GDM1 (cell line): ENCODE measurements around the gene MTOR.
A peak's percentile ranks its signal among the peaks of the same experiment; 100 is the strongest.
"Not testable (repeated sequence)": the region's sequence is repeated elsewhere in the genome, so short reads cannot be mapped to it uniquely, and the experiment has no call there.

Experiments
- DNase-seq: peaks from one replicate; lab custom pipeline; 2025; lab: John Stamatoyannopoulos, UW

The MTOR gene

DNA sequence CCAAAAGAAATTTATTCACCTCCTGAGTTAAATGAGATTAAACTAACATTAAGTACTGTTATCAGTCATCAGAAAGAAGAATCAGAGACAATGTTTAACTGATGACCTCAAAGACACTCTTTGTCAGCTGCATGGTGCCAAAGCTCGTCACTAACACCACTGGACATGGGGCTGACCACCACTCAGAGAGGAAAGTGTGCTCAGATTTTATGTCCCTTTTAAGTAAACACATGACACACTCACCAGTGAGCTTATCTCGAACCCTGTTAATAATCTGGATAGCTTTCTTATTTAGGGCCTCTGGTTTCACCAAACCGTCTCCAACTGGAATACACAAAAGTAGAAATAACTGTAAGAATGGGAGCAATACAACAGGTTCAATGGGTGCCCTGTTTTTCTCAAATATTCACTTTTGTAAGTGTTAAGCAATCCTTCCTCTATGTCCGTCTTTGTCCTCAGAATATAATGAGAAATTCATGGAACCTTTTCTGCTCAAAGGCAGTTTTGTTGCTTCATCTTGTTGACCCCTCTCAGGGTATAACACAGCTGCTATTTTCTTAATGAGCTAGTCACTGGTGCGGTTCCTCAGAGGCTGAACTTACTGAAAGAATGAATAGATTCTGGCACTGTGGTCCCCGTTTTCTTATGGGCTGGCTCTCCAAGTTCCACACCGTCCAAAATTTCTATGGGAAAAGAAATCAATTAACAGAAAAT, 153.1 kb downstream of the MTOR start:
- no peak for DNase-seq

DNA sequence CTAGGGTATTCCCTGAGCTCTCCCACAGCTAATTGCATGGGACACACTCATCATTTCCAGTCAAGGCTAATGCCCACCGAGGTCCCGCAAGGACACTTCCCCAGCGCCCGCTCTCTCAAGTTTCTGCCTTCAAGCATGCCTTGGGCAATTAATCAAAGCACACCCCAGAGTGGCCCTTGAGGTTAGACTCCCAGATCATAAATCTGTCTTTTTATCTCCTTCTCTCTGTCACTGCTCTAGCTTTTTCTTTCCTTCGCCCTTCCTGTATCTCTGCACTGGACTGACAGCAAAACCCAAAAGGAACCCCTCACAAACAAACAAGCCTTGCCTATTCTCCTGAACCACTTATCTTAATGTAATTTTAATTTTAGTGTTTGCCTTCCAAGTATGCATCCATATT, 154.8 kb downstream of the MTOR start:
- DNase-seq = no peak

GRCh38 chr1:11105586-11105985, 156.8 kb downstream of the MTOR start:
- no peak for DNase-seq

- no peak for DNase-seq
Measured at GRCh38 chr1:11101347-11101746, 161.0 kb downstream of the MTOR start.

GRCh38 chr1:11100806-11101205, 161.5 kb downstream of the MTOR start:
- not testable (repeated sequence) for DNase-seq

GRCh38 chr1:11100149-11100493, 162.2 kb downstream of the MTOR start:
- DNase-seq = no peak

GRCh38 chr1:11099310-11100148, 162.8 kb downstream of the MTOR start, which contains the start of gene EXOSC10:
EXOSC10 (minus strand) TSS chr1:11099869; CDS start chr1:11099831, 38 bp downstream.
- DNase-seq = peak; percentile 83

GRCh38 chr1:11098931-11099309, 163.4 kb downstream of the MTOR start:
- no peak for DNase-seq

DNA sequence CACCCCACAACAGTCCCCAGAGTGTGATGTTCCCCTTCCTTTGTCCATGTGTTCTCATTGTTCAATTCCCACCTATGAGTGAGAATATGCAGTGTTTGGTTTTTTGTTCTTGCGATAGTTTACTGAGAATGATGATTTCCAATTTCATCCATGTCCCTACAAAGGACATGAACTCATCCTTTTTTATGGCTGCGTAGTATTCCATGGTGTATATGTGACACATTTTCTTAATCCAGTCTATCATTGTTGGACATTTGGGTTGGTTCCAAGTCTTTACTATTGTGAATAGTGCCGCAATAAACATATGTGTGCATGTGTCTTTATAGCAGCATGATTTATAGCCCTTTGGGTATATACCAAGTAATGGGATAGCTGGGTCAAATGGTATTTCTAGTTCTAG, 178.6 kb downstream of the MTOR start:
- not testable (repeated sequence) for DNase-seq

- DNase-seq = no peak
Measured at GRCh38 chr1:11080931-11081330, 181.4 kb downstream of the MTOR start.

- no peak for DNase-seq
Measured at GRCh38 chr1:11078631-11079030, 183.7 kb downstream of the MTOR start.

GRCh38 chr1:11073398-11073797, 189.0 kb downstream of the MTOR start:
- not testable (repeated sequence) for DNase-seq

- DNase-seq = no peak
Measured at GRCh38 chr1:11072216-11072917, 190.0 kb downstream of the MTOR start.

- DNase-seq = no peak
Measured at GRCh38 chr1:11071463-11072215, 190.7 kb downstream of the MTOR start.

DNA sequence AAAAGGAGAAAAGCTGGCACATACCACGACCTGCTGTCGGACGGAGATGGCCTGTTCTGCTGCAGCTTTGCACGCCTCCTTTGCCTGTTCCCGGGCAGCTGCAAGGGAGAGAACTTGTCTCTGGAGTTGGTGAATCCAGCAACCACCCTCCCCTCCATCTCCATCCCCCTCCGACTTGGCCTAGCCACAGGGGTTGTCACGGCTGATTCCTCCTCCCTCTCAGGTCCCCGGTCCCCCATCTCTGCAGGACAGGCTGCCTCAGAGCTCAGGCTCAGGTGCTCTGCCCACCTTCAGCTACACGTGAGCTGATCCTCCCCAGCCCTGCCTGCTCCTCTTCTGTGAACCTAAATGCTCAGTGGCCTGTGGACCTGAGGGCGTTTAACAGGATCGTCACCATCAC, 191.5 kb downstream of the MTOR start:
- DNase-seq = no peak

DNA sequence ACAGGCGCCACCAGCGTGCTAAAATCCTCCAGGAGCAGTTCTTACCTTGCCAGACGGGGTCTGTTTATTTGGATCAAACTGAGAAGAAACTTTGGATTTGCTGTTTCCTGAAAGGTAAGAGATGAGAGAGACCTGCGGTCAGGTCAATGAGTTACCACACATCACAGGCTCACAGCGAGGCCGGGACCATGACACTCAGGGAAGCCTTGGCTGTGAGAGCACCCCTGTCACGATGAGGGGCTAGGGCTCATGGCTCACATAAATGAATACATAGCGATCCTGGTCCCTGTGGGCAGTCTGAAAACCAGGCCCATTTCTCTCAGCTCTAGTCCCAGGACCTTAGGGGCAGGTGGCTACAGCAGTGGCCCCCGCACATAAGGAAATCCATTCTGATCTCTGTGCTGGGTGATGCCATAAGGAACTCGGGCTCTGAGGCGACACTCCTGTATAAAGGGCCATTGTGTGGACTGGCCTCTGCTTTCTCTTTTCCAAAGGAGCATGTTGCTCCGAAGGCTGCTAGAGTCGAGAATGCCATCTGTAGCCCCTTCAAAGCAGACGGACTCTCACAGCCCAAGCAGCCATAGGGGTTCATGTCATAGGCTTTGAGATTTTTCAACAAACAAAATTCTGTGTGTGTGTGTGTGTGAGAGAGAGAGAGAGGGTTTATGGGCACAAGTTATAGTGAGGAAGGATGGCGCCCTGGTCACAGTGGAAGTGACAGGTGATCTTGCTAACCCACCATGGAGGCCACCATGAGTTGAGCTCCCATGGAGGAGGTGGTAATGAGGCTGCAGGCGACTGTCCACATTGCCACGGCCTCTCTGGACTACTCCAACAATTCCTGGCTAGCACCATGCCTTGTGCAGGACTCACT, 193.5 kb downstream of the MTOR start:
- DNase-seq = no peak

GRCh38 chr1:11067716-11068599, 194.4 kb downstream of the MTOR start:
- no peak for DNase-seq

GRCh38 chr1:11065796-11066195, 196.6 kb downstream of the MTOR start:
- DNase-seq = no peak

DNA sequence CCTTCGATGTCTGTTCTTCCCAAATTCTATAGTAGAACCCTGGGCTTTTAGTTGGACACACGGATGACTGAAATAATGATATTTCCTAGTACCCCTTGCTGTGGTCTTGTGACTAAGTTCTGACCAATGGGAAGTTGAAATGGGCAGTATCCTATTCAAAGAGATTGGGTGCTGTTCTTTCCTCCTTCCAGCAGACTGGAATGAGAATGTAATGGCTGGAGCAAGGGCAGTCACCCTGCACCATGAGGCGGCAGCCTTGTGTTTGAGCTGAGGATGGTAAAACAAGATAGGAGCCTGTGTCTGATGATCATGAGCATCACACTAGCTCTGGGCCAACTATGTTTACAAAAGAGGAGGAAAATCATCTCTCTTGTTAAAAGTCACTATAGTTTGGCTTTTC, 197.4 kb downstream of the MTOR start:
- DNase-seq = no peak

DNA sequence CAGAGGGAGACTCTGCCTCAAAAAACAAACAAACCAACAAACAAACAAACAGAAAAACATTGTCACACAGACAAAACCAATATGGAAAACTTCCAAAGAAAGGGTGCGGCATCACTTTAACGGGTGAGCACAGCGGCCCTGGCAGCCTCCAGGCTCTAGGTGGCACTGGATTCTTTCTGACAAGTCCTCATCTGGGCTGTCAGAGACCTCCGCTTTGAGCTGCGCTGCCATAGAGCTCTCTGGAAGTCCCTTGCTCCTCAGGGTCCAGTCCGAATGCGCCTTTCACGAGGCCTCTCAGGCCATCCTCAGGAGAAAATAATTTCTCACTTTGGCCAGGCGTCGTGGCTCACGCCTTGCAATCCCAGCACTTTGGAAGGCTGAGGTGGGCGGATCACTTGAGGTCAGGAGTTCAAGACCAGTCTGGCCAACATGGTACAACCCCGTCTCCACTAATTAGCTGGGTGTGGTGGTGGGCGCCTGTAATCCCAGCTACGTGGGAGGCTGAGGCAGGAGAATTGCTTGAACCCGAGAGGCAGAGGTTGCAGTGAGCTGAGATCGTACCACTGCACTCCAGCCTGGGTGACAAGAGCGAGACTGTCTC, 198.3 kb downstream of the MTOR start:
- not testable (repeated sequence) for DNase-seq
